CD4-positive, alpha-beta T cell treated with Interleukin-10 for 1 hour (primary cell): Measurements from ENCODE around the gene SNORC.
"Not testable (repeated sequence)": the region's sequence is repeated elsewhere in the genome, so short reads cannot be mapped to it uniquely, and the experiment has no call there.

Source experiments
- DNase-seq: peaks from one replicate; pipeline ENCODE4 v3.0.0-alpha.2; 2020

SNORC gene

GRCh38 chr2:232897598-232898408 is 27.7 kb downstream of the SNORC start:
- no peak for DNase-seq

GRCh38 chr2:232898592-232899543 is 28.8 kb downstream of the SNORC start:
- no peak for DNase-seq

- no peak for DNase-seq
Measured at GRCh38 chr2:232900811-232901735, 31.0 kb downstream of the SNORC start.

- DNase-seq = no peak
Measured at GRCh38 chr2:232901736-232902578, 31.9 kb downstream of the SNORC start.

GRCh38 chr2:232903989-232904388 is 33.9 kb downstream of the SNORC start:
- DNase-seq = no peak

GRCh38 chr2:232906867-232907717 is 37.0 kb downstream of the SNORC start:
- DNase-seq = not testable (repeated sequence)

- DNase-seq = not testable (repeated sequence)
Measured at GRCh38 chr2:232907718-232908085, 37.6 kb downstream of the SNORC start.

- DNase-seq = no peak
Measured at GRCh38 chr2:232908695-232909094, 38.6 kb downstream of the SNORC start.

- DNase-seq = no peak
Measured at GRCh38 chr2:232910376-232910775, 40.3 kb downstream of the SNORC start.

- no peak for DNase-seq
Measured at GRCh38 chr2:232911712-232912277, 41.7 kb downstream of the SNORC start.

GRCh38 chr2:232913903-232914302 is 43.8 kb downstream of the SNORC start:
- DNase-seq = no peak

- no peak for DNase-seq
Measured at GRCh38 chr2:232919141-232919540, 49.1 kb downstream of the SNORC start.

GRCh38 chr2:232920055-232920454 is 50.0 kb downstream of the SNORC start:
- no peak for DNase-seq

GRCh38 chr2:232920760-232921159 is 50.7 kb downstream of the SNORC start:
- DNase-seq = no peak

- no peak for DNase-seq
Measured at GRCh38 chr2:232924433-232924832, 54.4 kb downstream of the SNORC start.

GRCh38 chr2:232925153-232925820 is 55.2 kb downstream of the SNORC start:
- DNase-seq = no peak

GRCh38 chr2:232925821-232926156 is 55.7 kb downstream of the SNORC start:
- DNase-seq = no peak

GRCh38 chr2:232926431-232926939 is 56.4 kb downstream of the SNORC start:
- DNase-seq = no peak

GRCh38 chr2:232927032-232927792 is 57.1 kb downstream of the SNORC start:
- no peak for DNase-seq
